Measurements from ENCODE around the gene ECE2.
"Not testable (repeated sequence)": the region's sequence is repeated elsewhere in the genome, so short reads cannot be mapped to it uniquely, and the experiment has no call there.

Gene ECE2

GRCh38 chr3:184241141-184241446 is 34.7 kb upstream of the ECE2 start:
- no peak for DNase-seq

GRCh38 chr3:184241447-184242296 is 34.1 kb upstream of the ECE2 start:
- peak; percentile 53 for DNase-seq

- DNase-seq: no peak
These were observed 33.5 kb upstream of the ECE2 start for GRCh38 chr3:184242297-184242685.

GRCh38 chr3:184248454-184249411 is 27.1 kb upstream of the ECE2 start, which contains the start of gene ALG3:
ALG3 (minus strand) TSS chr3:184248962; CDS start chr3:184248940, 22 bp downstream.
- peak; percentile 90 for DNase-seq

- DNase-seq: peak; percentile 99
These were observed 26.2 kb upstream of the ECE2 start, which contains the start of gene EEF1AKMT4 for GRCh38 chr3:184249412-184250166. EEF1AKMT4 (plus strand) TSS chr3:184249672; CDS start chr3:184249695, 23 bp downstream.

- DNase-seq: peak; percentile 97
These were observed 25.5 kb upstream of the ECE2 start for GRCh38 chr3:184250167-184250828.

- DNase-seq: no peak
These were observed 20.4 kb upstream of the ECE2 start for GRCh38 chr3:184255291-184256039.

- no peak for DNase-seq
These were observed 18.5 kb upstream of the ECE2 start for GRCh38 chr3:184257083-184257915.

GRCh38 chr3:184258926-184259325 is 16.9 kb upstream of the ECE2 start:
- DNase-seq: no peak

- no peak for DNase-seq
These were observed 16.4 kb upstream of the ECE2 start for GRCh38 chr3:184259396-184259877.

GRCh38 chr3:184259878-184260723 is 15.7 kb upstream of the ECE2 start:
- DNase-seq: no peak

GRCh38 chr3:184260724-184261269 is 15.0 kb upstream of the ECE2 start:
- no peak for DNase-seq

GRCh38 chr3:184261270-184261853 is 14.5 kb upstream of the ECE2 start, which contains the start of gene CAMK2N2:
CAMK2N2 (minus strand) TSS chr3:184261553; CDS start chr3:184261285, 268 bp downstream.
- peak; percentile 42 for DNase-seq

GRCh38 chr3:184261854-184262763 is 13.7 kb upstream of the ECE2 start:
- DNase-seq: peak; percentile 33

GRCh38 chr3:184262764-184263179 is 13.1 kb upstream of the ECE2 start:
- no peak for DNase-seq

GRCh38 chr3:184267249-184267648 is 8.6 kb upstream of the ECE2 start:
- not testable (repeated sequence) for DNase-seq

GRCh38 chr3:184272269-184272668 is 3.6 kb upstream of the ECE2 start:
- DNase-seq: no peak

GRCh38 chr3:184275381-184275701 is 481 bp upstream of the ECE2 start:
- DNase-seq: no peak

All from hematopoietic multipotent progenitor cell treated with erythropoietin and hydrocortisone succinate and interleukin-3 and kit ligand, for 8 days (in vitro differentiated cells).